Measurements from ENCODE around the gene CCDC88C.
A peak's percentile ranks its signal among the peaks of the same experiment; 100 is the strongest.
"Not testable (repeated sequence)": the region's sequence is repeated elsewhere in the genome, so short reads cannot be mapped to it uniquely, and the experiment has no call there.

CCDC88C gene

DNA sequence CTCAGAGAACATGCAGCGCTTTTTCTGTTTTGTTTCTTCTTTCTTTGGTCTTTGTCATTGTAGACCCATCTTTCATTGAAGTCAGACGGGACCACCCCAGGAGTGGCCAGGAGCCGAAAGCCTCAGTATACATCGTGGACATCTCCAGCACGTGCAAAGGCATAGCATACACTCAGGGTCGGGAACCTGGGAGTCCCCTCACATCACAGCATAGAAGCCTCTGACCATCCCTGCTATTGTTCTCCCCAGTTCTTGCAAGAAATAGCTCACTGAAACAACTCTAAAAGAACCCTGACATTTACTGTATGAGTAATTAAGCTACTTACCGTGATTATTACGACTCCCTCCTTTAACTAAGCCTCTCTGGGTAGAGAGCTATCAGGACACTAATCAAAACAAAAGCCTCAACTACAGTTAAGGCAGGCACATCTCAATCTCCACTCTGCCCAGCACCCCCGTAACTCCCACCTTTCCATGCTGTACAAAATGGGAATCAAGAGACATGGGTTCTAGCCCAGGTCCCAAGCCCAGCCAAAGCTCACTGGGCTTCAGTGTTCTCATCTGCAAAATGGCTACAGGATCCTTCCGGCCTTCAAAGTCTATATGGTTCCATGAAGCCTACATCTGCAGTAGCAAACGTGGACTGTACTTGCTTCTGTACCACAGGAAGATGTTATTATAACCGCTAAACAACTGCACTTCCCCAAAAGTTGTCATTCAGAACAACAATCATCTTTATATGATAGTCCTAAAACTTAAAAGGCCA is 6.7 kb downstream of the CCDC88C start:
- intact Hi-C loops (cut with micrococcal nuclease), result no loop called here
- peaks cover 23% of the 10 kb centered on the region for H3K36me3 Mint-ChIP-seq (ENCODE audit: low read depth)
- H3K27ac Mint-ChIP-seq, result peak overlapping the region; percentile 45
- peaks cover 46% of the 10 kb centered on the region for H3K4me1 Mint-ChIP-seq (ENCODE audit: low read depth)
- peaks cover 2% of the 10 kb centered on the region for H3K27me3 Mint-ChIP-seq
- H3K9me3 Mint-ChIP-seq, result no peaks in the 10 kb centered on the region
- no peak overlapping the region for H3K4me3 Mint-ChIP-seq

DNA sequence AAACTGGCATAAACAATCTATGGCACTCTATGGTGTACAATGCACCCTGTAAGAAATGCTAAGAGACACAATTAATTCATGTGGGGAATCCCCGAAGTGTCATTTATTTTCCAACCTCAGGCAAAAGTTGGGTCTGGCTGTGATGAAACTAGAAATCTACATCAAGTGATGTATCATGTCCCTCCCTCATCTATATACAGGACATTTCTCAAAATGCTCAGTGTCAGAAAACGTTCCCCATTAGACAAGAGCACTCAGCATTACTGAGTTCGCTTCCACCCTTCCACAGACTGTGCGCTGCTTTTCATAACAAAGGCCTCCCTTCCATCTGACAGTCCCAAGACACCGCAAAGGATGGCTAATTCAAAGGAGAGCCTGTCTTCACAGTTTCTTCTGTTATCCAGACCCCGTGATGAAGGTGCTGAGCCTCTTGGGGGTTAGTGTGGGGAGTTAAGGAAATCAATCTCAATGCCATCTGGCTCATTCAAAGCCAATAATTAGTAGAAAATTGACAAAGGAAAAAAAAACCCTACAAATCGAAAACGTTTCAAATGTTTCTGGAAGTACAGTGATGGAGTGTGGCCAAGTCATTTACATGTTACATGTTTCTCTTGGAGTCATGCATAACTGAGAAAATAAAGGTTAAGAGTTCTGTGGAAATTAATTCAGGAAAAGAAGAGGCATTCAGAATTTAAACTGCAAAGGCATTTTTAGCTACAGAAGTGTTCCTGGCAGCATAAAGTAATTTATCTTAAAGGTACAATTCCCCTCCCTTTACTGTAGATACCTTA is 7.5 kb downstream of the CCDC88C start:
- Mint-ChIP-seq H3K27me3 (peaks cover 2% of the 10 kb centered on the region), H3K27ac (no peak overlapping the region), H3K4me1 (ENCODE audit: low read depth) (peaks cover 42% of the 10 kb centered on the region), H3K36me3 (ENCODE audit: low read depth) (peaks cover 23% of the 10 kb centered on the region), H3K4me3 (no peak overlapping the region), H3K9me3 (no peaks in the 10 kb centered on the region)
- intact Hi-C loops (cut with micrococcal nuclease), result no loop called here

DNA sequence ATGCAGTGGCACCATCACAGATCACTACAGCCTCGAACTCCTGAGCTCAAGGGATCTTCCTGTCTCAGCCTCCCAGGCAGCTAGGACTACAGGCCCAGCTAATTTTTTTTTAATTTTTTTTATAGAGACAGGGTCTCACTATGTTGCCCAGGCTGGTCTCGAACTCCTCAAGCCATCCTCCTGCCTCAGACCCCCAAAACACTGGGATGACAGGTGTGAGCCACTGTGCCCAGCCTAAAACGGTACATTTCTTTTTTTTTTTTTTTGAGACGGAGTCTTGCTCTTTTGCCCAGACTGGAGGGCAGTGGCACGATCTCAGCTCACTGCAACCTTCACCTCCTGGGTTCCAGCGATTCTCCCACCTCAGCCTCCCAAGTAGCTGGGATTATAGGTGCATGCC is 8.4 kb downstream of the CCDC88C start:
- peaks cover 23% of the 10 kb centered on the region for H3K36me3 Mint-ChIP-seq (ENCODE audit: low read depth)
- H3K27ac Mint-ChIP-seq; H3K9me3 Mint-ChIP-seq; H3K4me3 Mint-ChIP-seq; H3K27me3 Mint-ChIP-seq; intact Hi-C loops (cut with micrococcal nuclease): not testable (repeated sequence)
- H3K4me1 Mint-ChIP-seq (ENCODE audit: low read depth), result peaks cover 34% of the 10 kb centered on the region

DNA sequence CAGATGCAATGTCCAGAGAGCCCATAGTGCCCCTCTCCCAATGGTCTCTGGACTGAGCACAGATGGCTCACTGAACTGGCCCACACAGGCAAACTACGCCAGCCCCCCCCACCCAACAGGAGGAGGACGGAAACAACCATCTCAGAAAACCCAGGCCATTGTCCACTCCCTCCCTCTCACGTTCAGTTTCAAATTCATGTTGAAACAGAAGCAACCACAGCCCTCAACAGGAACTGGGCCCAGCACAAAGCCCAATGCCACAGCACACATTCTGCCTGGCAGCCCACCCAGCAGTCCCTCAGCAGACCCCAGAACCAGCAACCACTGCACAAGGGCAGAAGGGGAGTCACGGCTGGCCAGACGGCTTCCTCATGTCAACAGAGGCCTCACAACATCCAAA is 10.6 kb downstream of the CCDC88C start:
- intact Hi-C loops (cut with micrococcal nuclease), result no loop called here
- Mint-ChIP-seq H3K36me3 (ENCODE audit: low read depth) (peaks cover 23% of the 10 kb centered on the region), H3K27ac (peak overlapping the region; percentile 25), H3K4me1 (ENCODE audit: low read depth) (peaks cover 39% of the 10 kb centered on the region), H3K4me3 (no peak overlapping the region), H3K27me3 (peaks cover 4% of the 10 kb centered on the region), H3K9me3 (no peaks in the 10 kb centered on the region)

- peaks cover 23% of the 10 kb centered on the region for H3K36me3 Mint-ChIP-seq (ENCODE audit: low read depth)
- H3K4me1 Mint-ChIP-seq (ENCODE audit: low read depth), result peaks cover 36% of the 10 kb centered on the region
- no peak overlapping the region for H3K4me3 Mint-ChIP-seq
- no peak overlapping the region for H3K27ac Mint-ChIP-seq
- H3K27me3 Mint-ChIP-seq, result peaks cover 4% of the 10 kb centered on the region
- no peaks in the 10 kb centered on the region for H3K9me3 Mint-ChIP-seq
- intact Hi-C loops (cut with micrococcal nuclease), result no loop called here
These were observed 11.2 kb downstream of the CCDC88C start for GRCh38 chr14:91406451-91406850.

- Mint-ChIP-seq H3K4me3 (no peak overlapping the region), H3K4me1 (ENCODE audit: low read depth) (peaks cover 31% of the 10 kb centered on the region), H3K9me3 (no peaks in the 10 kb centered on the region), H3K27me3 (peaks cover 4% of the 10 kb centered on the region), H3K27ac (no peak overlapping the region), H3K36me3 (ENCODE audit: low read depth) (peaks cover 23% of the 10 kb centered on the region)
- intact Hi-C loops (cut with micrococcal nuclease), result no loop called here
These were observed 11.7 kb downstream of the CCDC88C start for GRCh38 chr14:91405724-91406435.

GRCh38 chr14:91405241-91405721 is 12.3 kb downstream of the CCDC88C start:
- intact Hi-C loops (cut with micrococcal nuclease), result no loop called here
- H3K36me3 Mint-ChIP-seq (ENCODE audit: low read depth), result peaks cover 23% of the 10 kb centered on the region
- H3K9me3 Mint-ChIP-seq, result no peaks in the 10 kb centered on the region
- H3K4me3 Mint-ChIP-seq, result no peak overlapping the region
- no peak overlapping the region for H3K27ac Mint-ChIP-seq
- H3K27me3 Mint-ChIP-seq, result peaks cover 4% of the 10 kb centered on the region
- H3K4me1 Mint-ChIP-seq (ENCODE audit: low read depth), result peaks cover 28% of the 10 kb centered on the region

GRCh38 chr14:91402771-91403600 is 14.6 kb downstream of the CCDC88C start:
- Mint-ChIP-seq H3K36me3 (ENCODE audit: low read depth) (peaks cover 14% of the 10 kb centered on the region), H3K27me3 (peaks cover 9% of the 10 kb centered on the region), H3K27ac (peak overlapping the region; percentile 57), H3K9me3 (no peaks in the 10 kb centered on the region), H3K4me1 (ENCODE audit: low read depth) (peaks cover 43% of the 10 kb centered on the region), H3K4me3 (peak overlapping the region; percentile 9)
- intact Hi-C loops (cut with micrococcal nuclease), result no loop called here

DNA sequence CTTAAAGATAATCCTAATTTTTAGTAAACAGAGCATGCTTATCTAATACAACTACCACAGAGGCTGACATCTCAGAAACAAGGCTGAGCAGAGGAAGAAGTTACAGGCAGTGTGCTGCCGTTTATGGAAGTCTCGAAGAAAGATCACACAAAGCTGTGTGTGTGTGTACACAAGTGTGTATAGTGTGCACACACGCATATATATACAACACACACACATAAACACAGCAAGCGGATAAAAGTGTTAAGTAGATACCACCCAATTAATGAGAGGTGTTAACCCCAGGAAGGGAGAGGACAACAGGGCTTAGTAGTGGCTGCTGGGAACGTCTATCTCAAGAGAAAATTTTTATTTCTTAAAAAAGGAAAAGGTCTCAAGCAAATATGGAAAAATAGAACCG is 15.3 kb downstream of the CCDC88C start:
- intact Hi-C loops (cut with micrococcal nuclease), result no loop called here
- Mint-ChIP-seq H3K9me3 (no peaks in the 10 kb centered on the region), H3K4me1 (ENCODE audit: low read depth) (peaks cover 49% of the 10 kb centered on the region), H3K36me3 (ENCODE audit: low read depth) (peaks cover 9% of the 10 kb centered on the region), H3K27me3 (peaks cover 10% of the 10 kb centered on the region), H3K4me3 (no peak overlapping the region), H3K27ac (peak overlapping the region; percentile 57)

- intact Hi-C loops (cut with micrococcal nuclease), result no loop called here
- peaks cover 3% of the 10 kb centered on the region for H3K36me3 Mint-ChIP-seq (ENCODE audit: low read depth)
These were observed 15.9 kb downstream of the CCDC88C start for GRCh38 chr14:91401751-91402150.

DNA sequence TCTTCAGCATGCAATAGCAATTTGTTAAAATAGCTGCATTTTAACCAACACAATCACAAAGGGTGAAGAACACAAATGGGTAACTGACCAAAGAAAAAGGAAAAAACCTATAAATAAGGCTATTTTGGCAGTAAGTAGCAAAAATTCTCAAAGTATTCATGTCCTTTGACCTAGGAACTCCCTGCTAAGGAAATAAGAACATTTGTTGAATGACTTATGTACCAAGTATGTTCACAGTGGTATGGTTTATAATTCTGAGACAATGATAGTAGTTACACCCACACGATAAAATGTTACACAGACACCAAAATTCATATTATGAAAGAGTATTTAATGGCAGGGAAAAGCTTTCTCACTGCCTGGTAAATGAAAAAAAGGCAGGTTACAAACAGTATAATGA is 16.9 kb downstream of the CCDC88C start:
- Mint-ChIP-seq H3K4me3 (no peak overlapping the region), H3K27ac (no peak overlapping the region), H3K36me3 (ENCODE audit: low read depth) (no peaks in the 10 kb centered on the region), H3K27me3 (peaks cover 12% of the 10 kb centered on the region), H3K4me1 (ENCODE audit: low read depth) (peaks cover 65% of the 10 kb centered on the region), H3K9me3 (no peaks in the 10 kb centered on the region)
- intact Hi-C loops (cut with micrococcal nuclease), result no loop called here

More at GRCh38 chr14:91401751-91402150, 15.9 kb downstream of the CCDC88C start:
- Mint-ChIP-seq H3K27me3 (peaks cover 11% of the 10 kb centered on the region), H3K27ac (no peak overlapping the region), H3K4me1 (ENCODE audit: low read depth) (peaks cover 55% of the 10 kb centered on the region), H3K9me3 (no peaks in the 10 kb centered on the region), H3K4me3 (no peak overlapping the region)

GRCh38 chr14:91399868-91400640 is 17.6 kb downstream of the CCDC88C start:
- H3K27ac Mint-ChIP-seq, result peak overlapping the region; percentile 35
- peaks cover 72% of the 10 kb centered on the region for H3K4me1 Mint-ChIP-seq (ENCODE audit: low read depth)

More at GRCh38 chr14:91399868-91400640, 17.6 kb downstream of the CCDC88C start:
- Mint-ChIP-seq H3K9me3 (no peaks in the 10 kb centered on the region), H3K27me3 (peaks cover 16% of the 10 kb centered on the region), H3K4me3 (peak overlapping the region; percentile 43), H3K36me3 (ENCODE audit: low read depth) (no peaks in the 10 kb centered on the region)
- intact Hi-C loops (cut with micrococcal nuclease), result loop anchor here (5.0 kb wide), 1 partner anchor 38 kb away; no protein-coding TSS in a partner anchor

All from dendritic cell treated with granulocyte-macrophage colony-stimulating factor and Interleukin-4, amounts not matched to agents 40 ng/mL and 50 ng/mL, for 4 days (primary cell).